Activated T-cell treated with anti-CD3 and anti-CD28 coated beads for 24 hours (primary cell): Measurements from ENCODE around the gene BCL2L2.
"Not testable (repeated sequence)": the region's sequence is repeated elsewhere in the genome, so short reads cannot be mapped to it uniquely, and the experiment has no call there.

Experiments
- DNase-seq: peaks from one replicate; pipeline ENCODE4 v3.0.0-alpha.2; 2020; ENCODE audit warnings: low read depth

Gene BCL2L2

GRCh38 chr14:23324993-23325392, 18.4 kb downstream of the BCL2L2 start:
- no peak for DNase-seq

- DNase-seq: not testable (repeated sequence)
Observed at GRCh38 chr14:23325746-23326145, 19.1 kb downstream of the BCL2L2 start.

DNA sequence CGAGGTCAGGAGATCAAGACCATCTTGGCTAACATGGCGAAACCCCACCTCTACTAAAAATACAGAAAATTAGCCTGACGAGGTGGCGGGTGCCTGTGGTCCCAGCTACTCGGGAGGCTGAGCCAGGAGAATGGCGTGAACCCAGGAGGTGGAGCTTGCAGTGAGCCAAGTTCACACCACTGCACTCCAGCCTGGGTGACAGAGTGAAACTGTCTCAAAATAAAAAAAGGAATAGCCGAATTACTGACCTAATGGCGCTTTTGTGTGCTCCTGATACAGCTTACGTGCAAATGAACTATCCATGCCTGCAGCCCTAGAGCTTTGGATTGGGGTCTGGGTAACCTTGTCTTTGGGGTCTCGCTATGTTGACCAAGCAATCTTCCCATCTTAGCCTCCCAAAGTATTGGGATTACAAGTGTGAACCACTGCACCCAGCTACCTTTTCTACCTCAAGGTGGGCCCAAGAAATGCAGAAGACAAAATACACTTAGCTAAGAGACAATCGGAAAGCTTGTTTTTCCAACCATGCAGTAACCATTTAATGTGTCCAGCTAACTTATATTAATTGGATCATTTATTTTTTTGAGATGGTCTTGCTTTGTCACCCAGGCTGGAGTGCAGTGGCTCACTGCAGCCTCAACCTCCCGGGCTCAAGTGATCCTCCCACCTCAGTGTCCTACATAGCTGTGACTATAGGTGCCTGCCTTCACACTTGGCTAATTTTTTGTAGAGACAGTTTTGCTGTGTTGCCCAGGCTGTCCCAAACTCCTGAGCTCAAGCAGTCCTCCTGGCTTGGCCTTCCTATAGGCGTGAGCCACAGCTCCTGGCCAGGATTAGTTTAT, 20.1 kb downstream of the BCL2L2 start:
- no peak for DNase-seq

GRCh38 chr14:23327947-23328744, 21.5 kb downstream of the BCL2L2 start:
- peak; percentile 67 for DNase-seq

GRCh38 chr14:23335623-23336022, 29.0 kb downstream of the BCL2L2 start:
- DNase-seq: no peak

GRCh38 chr14:23339506-23340268, 33.1 kb downstream of the BCL2L2 start:
- no peak for DNase-seq

DNA sequence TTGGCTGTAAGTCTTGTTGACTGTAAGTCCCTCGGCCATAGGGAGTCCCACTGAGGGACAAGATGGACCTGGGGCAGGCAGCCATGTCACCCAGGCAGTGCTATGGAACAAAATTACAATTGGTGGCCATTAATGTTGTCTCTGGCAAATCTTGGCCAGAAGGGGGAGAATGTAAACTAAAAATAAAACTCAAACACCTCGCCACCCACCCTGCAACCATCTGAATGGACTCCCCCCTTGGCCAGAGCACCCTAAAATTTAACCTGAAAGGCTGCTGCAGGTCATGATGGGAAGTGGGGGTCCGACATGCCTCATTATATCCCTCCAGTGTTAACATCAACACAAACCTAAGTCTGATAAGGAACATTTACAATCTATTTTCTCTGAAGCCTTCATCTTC, 37.8 kb downstream of the BCL2L2 start:
- no peak for DNase-seq

DNA sequence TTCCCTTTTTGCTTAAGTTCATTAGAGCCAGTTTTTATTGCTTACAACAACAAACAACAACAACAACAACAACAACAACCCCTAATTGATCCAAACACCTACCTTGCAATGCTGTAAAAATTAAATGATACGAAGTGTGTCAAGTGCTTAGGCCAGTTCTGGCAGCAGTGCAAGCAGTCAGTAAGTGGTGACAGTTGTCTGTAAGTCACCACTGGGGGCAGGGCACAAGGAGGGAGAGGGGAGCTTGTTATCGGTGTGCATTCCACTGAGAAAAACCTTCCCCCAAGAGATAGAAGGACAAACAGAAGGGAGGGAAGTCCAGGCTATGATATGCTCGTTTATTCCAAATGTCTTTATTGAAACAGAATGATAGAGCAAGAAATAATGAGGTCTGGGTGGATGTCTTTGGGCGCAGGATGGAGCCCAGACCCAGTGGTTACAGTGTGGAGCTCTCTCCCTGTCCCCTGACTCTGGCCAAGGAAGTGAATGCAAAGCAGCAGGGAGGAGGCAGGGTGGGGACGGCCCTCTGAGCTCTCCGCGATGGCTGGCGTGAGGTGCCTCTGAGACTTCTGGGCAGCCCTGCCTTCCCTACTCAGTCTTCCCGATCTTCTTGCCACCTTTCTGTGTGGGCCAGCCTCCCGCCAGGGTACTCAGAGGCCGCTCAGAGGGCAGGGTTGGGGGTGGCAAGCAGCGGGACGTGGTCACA, 39.5 kb downstream of the BCL2L2 start:
- DNase-seq: no peak

DNA sequence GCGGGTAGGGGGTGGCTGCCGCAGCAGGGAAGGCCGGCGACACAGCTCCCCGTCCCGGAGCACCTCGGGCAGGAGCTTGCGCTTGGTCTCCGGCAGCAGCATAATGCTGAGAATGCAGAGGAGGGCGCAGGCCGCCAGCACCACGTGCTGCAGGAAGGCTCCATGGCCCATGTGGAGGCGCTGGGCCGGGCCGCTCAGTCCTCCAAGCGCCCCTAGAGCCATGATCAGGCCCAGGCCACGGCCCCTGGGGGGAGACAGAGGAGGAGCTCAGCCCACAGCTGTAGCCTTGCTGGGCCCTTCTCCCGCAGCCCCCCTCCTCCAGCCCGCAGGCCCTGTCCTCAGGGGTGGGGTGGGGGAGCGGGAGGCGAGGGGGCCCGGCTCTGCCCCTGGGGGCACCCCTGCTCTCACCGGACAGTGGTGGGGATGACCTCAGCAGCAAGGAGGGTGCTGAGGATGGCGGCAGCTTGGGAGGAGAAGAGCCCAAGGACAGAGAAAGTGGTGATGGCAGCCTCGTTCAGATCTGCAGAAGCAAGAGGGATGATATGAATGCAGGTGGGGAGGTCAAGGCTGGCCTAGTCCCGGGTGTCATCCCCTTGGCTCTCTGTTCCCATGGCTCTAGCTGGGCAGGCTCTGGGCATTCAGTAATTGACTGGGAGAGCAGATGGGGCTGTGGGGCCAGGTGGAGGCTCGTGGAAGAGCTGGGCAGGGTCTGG, 40.2 kb downstream of the BCL2L2 start:
- no peak for DNase-seq

- no peak for DNase-seq
Observed at GRCh38 chr14:23347406-23348296, 41.0 kb downstream of the BCL2L2 start.

DNA sequence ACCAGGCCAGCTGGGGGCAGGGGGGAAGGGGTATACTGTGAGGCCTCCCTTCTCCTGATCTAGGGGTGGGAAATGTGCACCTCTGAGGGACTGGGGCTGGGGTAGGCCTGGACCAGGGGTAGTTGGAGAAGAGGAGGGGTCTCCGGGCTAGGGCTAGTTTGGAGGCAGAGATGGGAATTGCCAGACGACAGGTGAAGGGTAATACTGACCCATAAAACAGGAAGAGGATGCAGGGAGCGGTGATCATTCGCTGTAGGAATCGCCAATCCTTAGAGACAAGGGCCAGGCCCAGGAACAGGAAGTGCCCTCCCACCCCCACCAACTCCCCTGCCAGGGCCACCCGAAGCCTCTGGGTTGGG, 41.6 kb downstream of the BCL2L2 start:
- no peak for DNase-seq

DNA sequence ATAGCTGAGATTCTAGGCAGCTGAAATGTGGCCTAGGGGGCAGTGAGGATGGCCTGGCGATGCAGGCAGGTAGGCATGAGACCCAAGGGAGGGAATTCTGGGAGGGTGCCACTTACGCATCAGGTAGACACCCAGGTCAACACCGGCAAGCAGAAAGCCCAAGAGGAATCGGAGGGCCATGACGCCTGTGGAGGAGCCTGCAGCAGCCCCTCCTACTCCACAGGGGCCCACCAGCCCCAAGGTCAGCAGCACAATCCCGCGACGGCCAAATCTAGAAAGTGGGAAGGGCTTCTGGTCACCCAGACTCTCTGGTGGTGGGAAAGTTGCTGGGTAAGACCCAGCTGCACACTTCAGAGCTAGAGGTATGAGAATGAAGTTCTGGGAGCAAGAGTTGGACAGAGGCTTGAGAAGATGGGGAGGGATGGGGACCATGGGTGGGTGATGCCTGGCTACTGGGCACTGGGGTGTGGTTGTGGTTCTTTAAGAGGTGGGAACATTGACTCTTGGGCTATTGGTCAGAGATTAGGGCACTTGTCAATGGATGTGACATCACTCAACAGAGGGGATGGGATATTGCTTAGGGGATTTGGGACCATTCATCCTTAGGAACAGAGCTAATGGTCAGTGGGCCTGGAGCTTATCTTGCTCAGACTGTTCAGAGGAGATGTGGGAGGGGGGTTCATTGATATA, 42.7 kb downstream of the BCL2L2 start:
- DNase-seq: no peak

DNA sequence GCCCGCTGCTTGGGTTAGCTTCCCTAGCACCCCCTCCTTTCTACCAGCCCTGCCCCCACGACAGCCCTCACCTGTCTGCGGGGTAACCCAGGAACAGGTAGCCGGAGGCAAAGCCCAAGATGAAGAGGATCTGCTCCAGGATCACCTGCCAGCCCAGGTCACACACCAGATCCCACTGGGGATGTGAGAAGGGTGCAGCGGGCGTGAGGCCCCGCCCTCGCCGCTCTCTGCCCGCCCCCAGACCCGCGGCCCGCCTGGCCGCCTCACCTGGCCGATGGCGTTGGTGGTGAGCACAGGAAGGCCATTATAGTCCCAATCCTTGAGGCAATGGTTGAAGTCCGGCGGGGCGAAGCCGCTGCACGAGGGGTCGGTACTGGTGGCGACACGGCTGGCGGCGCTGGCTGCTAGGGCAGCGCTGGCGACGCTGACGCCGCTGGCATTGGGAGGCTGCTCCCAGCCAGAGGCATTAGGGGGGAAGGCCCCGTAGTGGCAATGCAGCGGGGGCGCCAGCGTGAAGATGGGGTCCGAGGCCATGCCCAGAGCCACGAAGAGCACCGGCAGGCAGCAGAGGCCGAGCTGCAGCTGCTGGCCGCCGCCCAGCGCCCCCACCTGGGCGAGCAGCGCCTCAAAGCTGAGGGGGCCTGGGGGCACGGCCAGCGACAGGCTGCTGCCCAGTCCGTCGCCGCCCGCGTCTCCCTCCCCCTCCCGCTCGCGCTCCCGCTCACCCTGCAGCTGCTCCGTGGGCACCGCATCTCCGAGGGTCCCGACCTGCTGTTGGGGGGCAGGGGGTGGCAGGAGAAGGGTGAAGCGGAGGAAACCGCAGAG, 45.3 kb downstream of the BCL2L2 start:
- DNase-seq: no peak

DNA sequence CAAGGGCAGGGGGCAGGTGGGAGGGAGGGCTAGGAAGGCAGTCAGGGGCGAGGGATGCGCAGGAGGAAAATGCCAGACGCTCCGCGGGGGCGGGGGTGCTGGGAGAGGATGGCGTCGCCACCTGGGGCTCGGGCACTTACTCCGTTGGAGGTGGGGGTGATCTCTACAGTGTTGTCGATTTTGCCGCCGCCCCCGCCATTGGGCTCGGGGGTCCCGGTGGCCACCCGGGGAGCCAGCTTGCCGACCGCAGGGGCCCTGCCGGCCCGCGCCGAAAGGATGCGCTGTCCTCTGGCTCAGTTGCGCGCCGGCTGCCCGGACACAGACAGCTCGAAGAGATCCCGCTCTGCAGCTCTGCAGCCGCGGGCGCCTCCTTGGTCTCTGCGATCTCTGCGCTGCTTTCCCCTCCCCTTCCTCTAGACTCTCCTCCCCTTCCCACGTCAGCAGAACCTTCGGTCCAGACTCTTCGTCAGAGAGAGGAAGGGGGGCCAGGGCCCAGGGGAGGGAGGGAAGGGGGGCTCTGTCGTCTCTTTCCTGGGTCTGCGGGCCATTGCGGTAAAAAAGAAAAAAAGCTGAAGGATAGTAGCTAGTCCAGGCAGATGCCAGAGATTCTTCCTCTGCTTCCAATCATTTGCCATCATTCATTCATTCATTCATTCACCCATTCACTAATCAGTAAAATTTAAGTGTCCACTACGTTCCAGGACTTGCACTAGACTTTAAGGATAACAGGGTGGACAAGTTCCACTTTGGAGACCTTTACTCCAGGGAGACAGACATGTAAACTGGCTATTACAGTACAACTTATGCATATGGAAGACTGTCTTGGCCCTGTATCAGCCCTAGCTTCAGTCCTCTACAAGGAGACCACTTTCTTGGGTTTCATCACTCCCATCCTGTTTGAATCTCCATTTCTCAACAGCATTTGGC, 46.1 kb downstream of the BCL2L2 start, which contains the start of gene SLC22A17:
Gene SLC22A17, minus strand, starts transcription at position 382 of the 927 bp plus-strand sequence.
- DNase-seq: peak; percentile 48

DNA sequence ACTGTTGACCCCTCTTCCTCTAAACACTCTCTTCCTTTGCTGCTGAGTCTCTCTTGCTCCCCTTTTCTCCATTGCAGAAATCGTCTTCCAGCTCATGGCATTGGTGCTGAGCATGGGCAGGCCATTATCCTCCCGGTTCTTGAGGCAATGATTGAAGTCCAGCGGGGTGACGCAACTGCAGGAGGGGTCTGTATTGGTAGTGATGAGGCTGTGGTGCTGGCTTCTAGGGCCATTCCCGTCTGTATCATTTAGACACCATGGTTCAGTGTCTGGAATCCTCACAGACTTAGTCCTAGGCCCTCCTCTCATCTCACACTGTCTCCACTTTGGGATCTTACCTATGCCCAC, 46.8 kb downstream of the BCL2L2 start:
- no peak for DNase-seq

DNA sequence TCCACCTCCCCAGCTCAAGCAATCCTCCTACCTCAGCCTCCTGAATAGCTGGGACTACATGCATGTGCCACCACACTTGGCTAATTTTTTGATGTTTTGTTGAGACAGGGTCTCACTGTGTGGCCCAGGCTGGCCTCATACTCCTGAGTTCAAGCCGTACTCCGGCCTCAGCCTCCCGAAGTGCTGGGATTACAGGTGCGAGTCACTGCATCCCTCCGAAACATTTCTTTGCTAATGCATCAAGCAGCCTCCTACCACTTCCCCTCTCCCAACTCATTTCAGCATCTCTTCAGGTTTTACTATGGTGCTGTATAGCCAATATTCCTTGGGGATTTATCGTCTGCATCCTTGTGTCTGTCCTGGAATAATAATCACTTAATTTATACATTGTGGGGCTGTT, 48.4 kb downstream of the BCL2L2 start:
- DNase-seq: no peak

- no peak for DNase-seq
Observed at GRCh38 chr14:23355871-23356435, 49.3 kb downstream of the BCL2L2 start.
